ACHN (cell line): ENCODE data around the gene MPPE1.
A peak's percentile ranks its signal among the peaks of the same experiment; 100 is the strongest.
"Not testable (repeated sequence)": the region's sequence is repeated elsewhere in the genome, so short reads cannot be mapped to it uniquely, and the experiment has no call there.

ENCODE experiments used
- DNase-seq: peaks from one replicate; pipeline ENCODE4 v3.0.0-alpha.2; 2015
- in situ Hi-C: cut with HindIII; loops from 2 replicates; pipeline ENCODE4 v1.10.0; 2017; ENCODE audit warnings: low sequenced_read_pairs, low pct_ligation_motif_present, low pct_unique_long_range_greater_than_20kb

The MPPE1 gene

DNA sequence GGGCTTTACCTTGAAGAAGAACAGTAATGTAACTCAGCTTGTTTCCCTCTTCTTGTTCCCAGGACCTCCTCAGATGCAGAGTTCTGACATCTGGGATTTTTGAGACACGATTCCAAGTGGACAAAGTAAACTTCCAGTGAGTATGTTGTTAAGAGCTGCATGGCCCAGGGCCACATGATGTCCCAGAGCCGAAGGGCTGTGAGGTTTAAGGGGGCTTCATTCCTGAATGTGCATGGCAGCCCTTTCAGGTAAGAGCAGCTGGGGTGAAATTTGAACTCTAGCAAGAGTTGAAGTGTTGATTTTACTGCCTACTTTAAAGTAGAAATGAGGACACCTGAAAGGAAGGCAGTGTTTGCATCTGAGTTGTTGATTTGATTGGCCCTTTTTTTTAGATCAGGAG, 43.6 kb downstream of the MPPE1 start:
- in situ Hi-C loops, result no loop called here
- no peak for DNase-seq

- no peak for DNase-seq
- in situ Hi-C loops, result no loop called here
These were observed 45.5 kb downstream of the MPPE1 start for GRCh38 chr18:11862468-11863137.

DNA sequence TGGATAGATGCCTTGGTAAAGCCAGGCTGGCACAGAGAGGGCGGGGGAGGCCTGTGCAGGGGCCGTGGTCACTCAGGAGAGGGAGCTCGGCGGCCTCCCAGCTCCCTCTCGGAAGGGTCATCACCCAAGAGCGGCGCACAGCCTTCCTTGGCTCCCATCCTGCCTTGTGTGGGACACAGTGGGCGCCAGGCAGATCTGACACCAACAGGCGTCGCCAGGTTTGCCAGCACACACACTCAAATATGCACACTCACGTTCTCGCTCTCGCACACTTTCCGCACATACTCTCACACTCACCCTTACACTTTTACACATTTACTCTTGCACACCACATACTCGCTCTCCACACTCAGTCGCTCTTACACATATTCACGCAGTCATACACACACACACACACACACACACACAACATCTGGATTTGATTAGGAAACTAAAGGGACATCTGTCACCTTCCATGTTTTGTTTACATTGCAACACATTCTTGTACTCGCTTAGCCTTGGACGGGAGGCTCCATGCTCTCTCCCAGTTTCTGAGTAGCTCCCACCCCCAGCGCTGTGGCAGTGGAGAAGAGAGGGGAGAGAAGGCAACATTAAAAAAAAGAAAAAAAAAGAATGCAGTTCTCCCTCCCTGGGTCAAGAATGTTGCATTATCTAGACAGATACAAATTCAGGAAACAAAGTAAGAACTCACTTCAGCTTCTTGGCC, 46.4 kb downstream of the MPPE1 start:
- DNase-seq, result no peak
- in situ Hi-C loops, result no loop called here

DNA sequence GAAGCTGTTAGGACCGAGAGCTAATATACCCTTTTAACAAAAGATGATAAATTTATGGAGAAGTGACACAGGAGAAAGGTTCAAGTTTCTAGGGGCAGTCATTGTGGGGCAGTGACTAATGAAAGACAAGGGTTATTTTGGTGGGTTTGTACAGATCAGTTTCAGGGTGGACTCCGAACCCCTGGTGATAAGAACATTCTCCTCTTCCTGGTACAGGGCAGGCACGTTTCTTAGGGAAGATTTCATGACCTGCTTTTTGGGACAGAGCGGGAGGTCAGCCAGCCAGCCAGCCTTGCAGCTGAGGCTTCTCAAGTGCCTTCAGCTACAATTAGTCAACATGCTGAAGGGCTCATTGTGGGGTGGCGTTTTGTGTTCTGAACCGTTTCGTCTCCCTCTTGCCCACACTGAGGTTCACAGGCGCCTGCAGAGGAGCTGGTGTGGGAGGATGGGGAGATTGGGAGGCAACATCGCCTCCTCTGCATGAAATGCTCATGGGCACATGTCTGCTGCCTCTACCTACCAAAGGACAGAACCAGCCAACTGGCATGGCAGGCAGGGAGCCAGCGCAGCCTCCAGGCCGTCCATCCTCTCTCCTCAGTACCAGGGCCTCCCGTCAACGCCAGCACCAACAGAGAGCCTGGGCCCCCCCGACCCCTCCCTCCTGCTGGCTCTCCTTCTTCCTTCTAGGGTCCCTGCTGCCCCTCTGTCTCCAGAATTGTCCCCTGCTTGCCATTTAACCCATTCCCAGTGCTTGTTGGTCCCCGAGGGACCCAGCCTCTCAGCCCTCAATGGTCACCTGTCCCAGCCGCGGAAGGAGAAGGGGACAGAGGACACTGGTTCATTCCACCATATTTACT, 47.3 kb downstream of the MPPE1 start:
- in situ Hi-C loops, result no loop called here
- DNase-seq, result no peak

- DNase-seq, result peak; percentile 55
- in situ Hi-C loops, result no loop called here
These were observed 48.2 kb downstream of the MPPE1 start for GRCh38 chr18:11859903-11860407.

GRCh38 chr18:11859282-11859830, 48.8 kb downstream of the MPPE1 start:
- in situ Hi-C loops, result no loop called here
- DNase-seq, result no peak

- in situ Hi-C loops, result no loop called here
- peak; percentile 74 for DNase-seq
These were observed 50.8 kb downstream of the MPPE1 start for GRCh38 chr18:11857177-11857887.

DNA sequence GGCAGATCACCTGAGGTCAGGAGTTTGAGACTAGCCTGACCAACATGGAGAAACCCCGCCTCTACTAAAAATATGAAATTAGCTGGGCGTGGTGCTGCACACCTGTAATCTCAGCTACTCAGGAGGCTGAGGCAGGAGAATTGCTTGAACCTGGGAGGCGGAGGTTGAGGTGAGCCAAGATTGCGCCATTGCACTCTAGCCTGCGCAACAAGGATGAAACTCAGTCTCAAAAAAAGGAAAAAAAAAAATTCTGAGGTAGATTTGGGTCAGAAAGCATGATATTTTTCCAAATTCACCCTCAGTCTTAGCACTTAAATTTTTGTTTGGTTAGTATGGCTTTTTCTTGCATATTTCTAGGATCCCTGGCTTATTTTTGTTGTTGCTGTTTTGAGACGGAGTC, 53.6 kb downstream of the MPPE1 start:
- in situ Hi-C loops, DNase-seq: not testable (repeated sequence)

DNA sequence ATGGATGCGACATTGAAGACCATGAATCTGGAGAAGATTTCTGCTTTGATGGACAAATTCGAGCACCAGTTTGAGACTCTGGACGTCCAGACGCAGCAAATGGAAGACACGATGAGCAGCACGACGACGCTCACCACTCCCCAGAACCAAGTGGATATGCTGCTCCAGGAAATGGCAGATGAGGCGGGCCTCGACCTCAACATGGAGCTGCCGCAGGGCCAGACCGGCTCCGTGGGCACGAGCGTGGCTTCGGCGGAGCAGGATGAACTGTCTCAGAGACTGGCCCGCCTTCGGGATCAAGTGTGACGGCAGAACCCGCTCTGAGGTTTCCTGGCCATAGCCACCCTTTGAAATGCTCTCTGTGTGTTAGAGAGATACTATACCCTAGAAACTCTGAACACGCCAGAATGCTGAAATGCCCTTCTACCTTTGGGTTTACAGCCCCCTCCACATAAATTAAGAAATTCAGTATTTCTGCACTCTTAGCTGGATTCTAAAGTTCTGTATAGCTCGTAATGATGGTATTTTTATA, 56.2 kb downstream of the MPPE1 start:
- in situ Hi-C loops, result no loop called here
- DNase-seq, result peak; percentile 43

GRCh38 chr18:11851146-11851805, 56.8 kb downstream of the MPPE1 start, which contains the start of gene CHMP1B:
CHMP1B (plus strand) TSS chr18:11851413; CDS start chr18:11851512, 99 bp downstream.
- DNase-seq, result peak; percentile 93
- in situ Hi-C loops, result no loop called here

GRCh38 chr18:11850821-11851145, 57.3 kb downstream of the MPPE1 start:
- in situ Hi-C loops, result no loop called here
- DNase-seq, result peak; percentile 28

- in situ Hi-C loops, result no loop called here
- peak; percentile 69 for DNase-seq
These were observed 58.1 kb downstream of the MPPE1 start for GRCh38 chr18:11849841-11850634.

- in situ Hi-C loops, result no loop called here
- no peak for DNase-seq
These were observed 58.8 kb downstream of the MPPE1 start for GRCh38 chr18:11849279-11849678.

DNA sequence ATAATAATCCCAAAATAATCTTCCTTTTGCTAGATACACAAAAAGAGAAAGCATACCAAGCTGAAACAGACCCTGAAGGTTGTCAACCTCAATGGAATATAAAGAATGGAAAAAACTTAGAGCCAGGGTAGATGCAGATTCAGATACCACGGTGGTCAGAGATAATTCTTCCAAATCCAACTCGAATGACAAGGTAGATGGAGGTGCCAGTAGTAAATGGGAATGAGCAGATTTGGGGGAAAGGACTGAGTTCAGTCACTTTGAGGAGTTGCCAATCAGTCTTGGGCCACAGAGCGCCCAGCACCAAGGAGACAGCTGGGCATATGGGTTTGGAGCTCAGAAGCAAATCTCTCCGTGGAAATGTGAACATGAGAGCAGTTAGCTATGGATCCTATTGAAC, 60.3 kb downstream of the MPPE1 start:
- in situ Hi-C loops, result no loop called here
- DNase-seq, result no peak

DNA sequence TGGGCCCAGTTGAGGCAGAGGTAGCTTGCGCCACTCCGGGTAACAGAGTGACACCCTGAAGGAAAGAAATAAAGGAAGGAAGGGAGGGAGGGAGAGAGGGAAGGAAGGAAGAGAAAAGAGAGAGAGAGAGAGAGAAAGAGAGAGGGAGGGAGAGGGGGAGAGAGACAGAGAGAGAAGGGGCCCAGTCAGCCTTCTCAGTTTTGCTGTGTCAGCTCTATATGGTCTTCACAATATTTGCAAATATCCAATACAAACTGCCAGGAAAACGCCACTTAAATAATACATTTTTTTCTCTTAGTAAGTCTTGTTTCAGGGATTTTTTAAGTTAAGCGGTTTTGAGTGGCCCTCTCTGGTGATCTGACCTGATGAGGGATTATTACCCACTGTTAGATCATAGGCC, 62.5 kb downstream of the MPPE1 start:
- no peak for DNase-seq
- in situ Hi-C loops, result no loop called here

GRCh38 chr18:11844436-11844835, 63.7 kb downstream of the MPPE1 start:
- DNase-seq, result no peak
- in situ Hi-C loops, result no loop called here

DNA sequence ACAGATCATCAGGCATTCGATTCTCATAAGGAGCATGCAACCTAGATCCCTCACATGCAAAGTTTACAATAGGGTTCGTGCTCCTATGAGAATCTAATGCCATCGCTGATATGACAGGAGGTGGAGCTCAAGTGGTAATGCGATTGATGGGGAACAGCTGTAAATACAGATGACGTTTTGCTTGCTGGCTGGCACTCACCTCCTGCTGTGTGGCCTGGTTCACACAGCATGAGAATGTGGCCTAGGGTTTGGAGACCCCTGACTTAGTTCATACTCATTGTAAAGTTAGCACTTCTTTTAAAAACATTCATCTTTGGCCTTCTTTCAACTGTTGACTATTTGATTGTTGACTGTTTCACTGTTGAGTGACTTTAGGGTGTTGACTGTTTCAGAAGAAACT, 65.6 kb downstream of the MPPE1 start:
- DNase-seq, result no peak
- in situ Hi-C loops, result no loop called here
